Stomach (tissue), 9 donors: Measurements from ENCODE around the gene NR4A1. TPM values are rescaled to one million over a fixed set of nuclear protein-coding genes. Genes with fewer than 3 reads are reported as not detected.

Experiments
- DNase-seq, 2 donors: peaks; one replicate each; pipeline versions ENCODE4 v3.0.0 to v3.0.0-alpha.2; 2013 to 2019
- H3K27ac ChIP-seq, 5 donors: fragments of 200-600 bp in 4 of 5; sonication (generic) in 4 of 5; one replicate each; pipeline ENCODE4 v1.5.1; 2013 to 2019; ENCODE audit warnings: mild to moderate bottlenecking in 1 of 5, moderate library complexity in 1 of 5
- H3K27me3 ChIP-seq, 3 donors: fragments of 200-600 bp; sonication (generic); one replicate each; pipeline ENCODE4 v1.5.1; 2017 to 2019; ENCODE audit warnings: mixed run types in 1 of 3
- H3K36me3 ChIP-seq, 4 donors: fragments of 200-600 bp; sonication (generic); 1 replicate in 3 of 4; 2 replicates in 1 of 4; pipeline ENCODE4 v1.5.1; 2016 to 2019
- H3K4me1 ChIP-seq, 4 donors: fragments of 200-600 bp; sonication (generic); one replicate each; pipeline ENCODE4 v1.5.1; 2016 to 2019
- H3K4me3 ChIP-seq, 4 donors: fragments of 200-600 bp; sonication (generic) in 3 of 4; one replicate each; pipeline ENCODE4 v1.5.1; 2016 to 2019; ENCODE audit warnings: mild to moderate bottlenecking in 1 of 4
- H3K9me3 ChIP-seq, 4 donors: fragments of 200-600 bp; sonication (generic); one replicate each; pipeline ENCODE4 v1.5.1; 2016 to 2019
- EP300 ChIP-seq: sonication (generic); formaldehyde crosslinking; IDR thresholded peaks from one replicate; pipeline ENCODE4 v1.6.1; 2017; ENCODE audit warnings: antibody characterized with exemption
- POLR2A ChIP-seq, 4 donors: fragments of 450-650 bp; IDR thresholded peaks; one replicate each; pipeline ENCODE4 v1.6.1; 2016; ENCODE audit warnings: antibody characterized with exemption in 4 of 4, control low read depth in 2 of 4, mild to moderate bottlenecking in 1 of 4, moderate library complexity in 1 of 4
- POLR2AphosphoS5 ChIP-seq, 3 donors: sonication (generic); formaldehyde crosslinking; IDR thresholded peaks; one replicate each; pipeline ENCODE4 v1.6.1; 2016; ENCODE audit warnings: antibody characterized with exemption in 3 of 3
- WGBS, 5 donors: extraction: QIAGEN DNeasy Blood & Tissue Kit in 3 of 5; methylation state at CpG; one replicate each; pipeline versions ENCODE4 v1.1.5 to v1.1.7; 2013 to 2018; 5-methylcytosine and 5-hydroxymethylcytosine counted together
- intact Hi-C: fragments of 100-400 bp; cut with DNase I; formaldehyde crosslinking; loops from one replicate; pipeline ENCODE4 v1.15.1; 2023; ENCODE audit warnings: low total_unique reads
- polyA plus RNA-seq, 3 donors: library from polyadenylated mRNA; stranded (reverse); fragments of 200-250 nt; gene quantifications; one replicate each; pipeline ENCODE4 v1.2.3, GENCODE V29; 2013
- total RNA-seq, 5 donors: library from RNA; depleted of rRNA; stranded (reverse); fragments of >200 nt; gene quantifications; one replicate each; pipeline versions ENCODE4 v1.1.0 to v1.2.3, GENCODE V29; 2014 to 2016
- TF ChIP-seq, protein P1 (sequence below), 7 experiments: fragments of 450-650 bp in 4 of 7; fragments of 200-600 bp in 3 of 7; sonication (generic) in 3 of 7; IDR thresholded peaks; one replicate each; pipeline ENCODE4 v1.5.1; 2016 to 2019; ENCODE audit warnings: antibody characterized with exemption in 7 of 7, control low read depth in 2 of 7, mild to moderate bottlenecking in 1 of 7
- donor health status: healthy with polysubstance abuse.
- donor health status: Bipolar disorder and iron deficiency.
- donor health status: healthy.

NR4A1 gene
- total and polyA plus RNA-seq, 8 donors = 29.4 to 384 (median 68.0) TPM

GRCh38 chr12:52024845-52025230, 26.4 kb upstream of the NR4A1 start:
- H3K36me3 ChIP-seq = no peaks in the 10 kb centered on the region
- H3K4me3 ChIP-seq = peak overlapping the region in 3 of 4 donors; percentile 21 to 39 (median 38)
- H3K27ac ChIP-seq = peak overlapping the region; percentile 48 to 89 (median 85)
- TF ChIP-seq EP300 = no peak
- no peak for TF ChIP-seq POLR2A (IDR thresholded peaks at IDR 0.05)
- TF ChIP-seq POLR2AphosphoS5 (IDR thresholded peaks at IDR 0.05) = no peak
- TF ChIP-seq, protein P1, sequence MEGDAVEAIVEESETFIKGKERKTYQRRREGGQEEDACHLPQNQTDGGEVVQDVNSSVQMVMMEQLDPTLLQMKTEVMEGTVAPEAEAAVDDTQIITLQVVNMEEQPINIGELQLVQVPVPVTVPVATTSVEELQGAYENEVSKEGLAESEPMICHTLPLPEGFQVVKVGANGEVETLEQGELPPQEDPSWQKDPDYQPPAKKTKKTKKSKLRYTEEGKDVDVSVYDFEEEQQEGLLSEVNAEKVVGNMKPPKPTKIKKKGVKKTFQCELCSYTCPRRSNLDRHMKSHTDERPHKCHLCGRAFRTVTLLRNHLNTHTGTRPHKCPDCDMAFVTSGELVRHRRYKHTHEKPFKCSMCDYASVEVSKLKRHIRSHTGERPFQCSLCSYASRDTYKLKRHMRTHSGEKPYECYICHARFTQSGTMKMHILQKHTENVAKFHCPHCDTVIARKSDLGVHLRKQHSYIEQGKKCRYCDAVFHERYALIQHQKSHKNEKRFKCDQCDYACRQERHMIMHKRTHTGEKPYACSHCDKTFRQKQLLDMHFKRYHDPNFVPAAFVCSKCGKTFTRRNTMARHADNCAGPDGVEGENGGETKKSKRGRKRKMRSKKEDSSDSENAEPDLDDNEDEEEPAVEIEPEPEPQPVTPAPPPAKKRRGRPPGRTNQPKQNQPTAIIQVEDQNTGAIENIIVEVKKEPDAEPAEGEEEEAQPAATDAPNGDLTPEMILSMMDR (IDR thresholded peaks at IDR 0.05) = no peak
- peaks cover 0 to 15% (median 0%) of the 10 kb centered on the region in 3 donors for H3K27me3 ChIP-seq
- peak in 1 of 2 donors; percentile 82 for DNase-seq
- peaks cover 28 to 56% (median 45%) of the 10 kb centered on the region in 4 donors for H3K4me1 ChIP-seq
- WGBS, 5 donors = 51 to 62% (median 57%) methylated on average over 15 of the region's 15 CpGs
- H3K9me3 ChIP-seq = no peaks in the 10 kb centered on the region
- intact Hi-C loops = loop anchor here (5.0 kb wide), 2 partner anchors 57 to 97 kb away; no protein-coding TSS in a partner anchor

GRCh38 chr12:52026263-52026662, 25.0 kb upstream of the NR4A1 start:
- H3K4me3 ChIP-seq = peak overlapping the region in 2 of 4 donors; percentile 21 to 39
- H3K4me1 ChIP-seq = peaks cover 28 to 58% (median 44%) of the 10 kb centered on the region in 4 donors
- peak in 1 of 2 donors; percentile 46 for DNase-seq
- H3K27ac ChIP-seq = peak overlapping the region in 4 of 5 donors; percentile 82 to 89 (median 86)
- no peak for TF ChIP-seq POLR2A (IDR thresholded peaks at IDR 0.05)
- TF ChIP-seq POLR2AphosphoS5 (IDR thresholded peaks at IDR 0.05) = peak in 1 of 3 donors; percentile 16
- 36 to 63% (median 56%) methylated on average over 5 of the region's 5 CpGs for WGBS, 5 donors
- H3K36me3 ChIP-seq = no peaks in the 10 kb centered on the region
- peaks cover 0 to 14% (median 0%) of the 10 kb centered on the region in 3 donors for H3K27me3 ChIP-seq
- no peaks in the 10 kb centered on the region for H3K9me3 ChIP-seq
- intact Hi-C loops = loop anchor here (5.0 kb wide), 2 partner anchors 56 to 96 kb away; no protein-coding TSS in a partner anchor

GRCh38 chr12:52027085-52027843, 24.0 kb upstream of the NR4A1 start:
- Histone ChIP-seq H3K4me1 (peaks cover 33 to 62% (median 46%) of the 10 kb centered on the region in 4 donors), H3K4me3 (no peak overlapping the region), H3K36me3 (no peaks in the 10 kb centered on the region), H3K27ac (peak overlapping the region in 2 of 5 donors; percentile 85 to 88), H3K9me3 (no peaks in the 10 kb centered on the region), H3K27me3 (peaks cover 0 to 9% (median 0%) of the 10 kb centered on the region in 3 donors)
- intact Hi-C loops = loop anchor here (5.0 kb wide), 2 partner anchors 55 to 95 kb away; no protein-coding TSS in a partner anchor
- TF ChIP-seq POLR2AphosphoS5 (IDR thresholded peaks at IDR 0.05) (peak in 1 of 3 donors; percentile 12), EP300 (no peak), POLR2A (IDR thresholded peaks at IDR 0.05) (no peak)
- TF ChIP-seq, protein P1 (IDR thresholded peaks at IDR 0.05) = no peak
- DNase-seq = no peak
- WGBS, 5 donors = 65 to 82% (median 79%) methylated on average over 12 of the region's 12 CpGs; no CpG with 5 or more reads in 1 of the 5 donors

- Histone ChIP-seq H3K27me3 (no peaks in the 10 kb centered on the region), H3K9me3 (no peaks in the 10 kb centered on the region), H3K4me1 (peaks cover 18 to 48% (median 38%) of the 10 kb centered on the region in 4 donors), H3K27ac (peak overlapping the region in 2 of 5 donors; percentile 15 to 94), H3K4me3 (no peak overlapping the region), H3K36me3 (no peaks in the 10 kb centered on the region)
- intact Hi-C loops = loop anchor here (5.0 kb wide), 2 partner anchors 53 to 93 kb away; no protein-coding TSS in a partner anchor
- WGBS, 5 donors = 16 to 36% (median 29%) methylated on average over 4 of the region's 4 CpGs
- peak; percentile 37 to 85 for DNase-seq
- no peak for TF ChIP-seq POLR2AphosphoS5 (IDR thresholded peaks at IDR 0.05)
- TF ChIP-seq POLR2A (IDR thresholded peaks at IDR 0.05) = no peak
- no peak for TF ChIP-seq EP300
- TF ChIP-seq, protein P1 (IDR thresholded peaks at IDR 0.05) = no peak
These were observed 21.6 kb upstream of the NR4A1 start for GRCh38 chr12:52029685-52030084.
